Measurements from ENCODE around the gene SHLD2. TPM values are rescaled to one million over a fixed set of nuclear protein-coding genes. Genes with fewer than 3 reads are reported as not detected.

SHLD2 gene
- total and polyA plus RNA-seq, 2 of the 13 experiments (the other 11 are each of a cell fraction or from before 2014, with no cell fraction given), result 25.7 to 53.7 TPM

DNA sequence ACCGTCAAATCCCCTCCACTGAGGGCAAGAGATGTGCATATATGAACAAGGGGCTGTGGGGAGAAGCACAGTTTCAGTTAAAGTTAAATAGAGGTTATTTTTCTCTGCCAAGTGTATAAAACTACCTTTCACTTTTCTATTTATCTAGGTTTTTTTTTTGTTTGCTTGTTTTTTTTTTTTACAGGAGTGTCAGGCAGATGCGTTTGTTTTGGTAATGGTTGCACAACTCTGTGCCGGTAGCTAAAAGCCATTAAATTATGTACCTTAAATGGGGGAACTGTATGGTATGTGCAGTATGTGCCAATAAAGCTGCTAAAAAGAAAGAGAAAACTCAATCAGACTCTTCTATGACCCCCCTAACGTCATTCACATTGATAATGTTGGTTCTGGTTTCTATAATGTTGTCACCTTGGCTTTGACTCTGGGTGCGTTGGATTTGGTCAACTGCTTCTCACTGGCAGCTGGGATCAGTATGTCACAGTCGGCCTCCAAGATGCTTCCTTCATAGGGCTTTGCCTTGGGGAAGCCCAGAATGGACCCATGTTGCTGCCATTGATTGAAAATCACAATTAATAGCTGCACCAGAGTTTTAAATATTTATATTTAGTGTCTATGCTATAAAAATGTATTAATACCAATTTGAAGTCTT lies 34.6 kb upstream of the SHLD2 start (continued):
- TF ChIP-seq NKX3-1 (CRISPR knock-in tag; IDR thresholded peaks at IDR 0.05) (no peak), SIX4 (CRISPR knock-in tag; IDR thresholded peaks at IDR 0.05) (no peak), ZNF678 (CRISPR knock-in tag; IDR thresholded peaks at IDR 0.05) (no peak), FOXA1 (IDR thresholded peaks at IDR 0.05) (no peak), FOXA1 (CRISPR knock-in tag; IDR thresholded peaks at IDR 0.05) (no peak), HHEX (CRISPR knock-in tag; IDR thresholded peaks at IDR 0.05) (no peak), POLR2AphosphoS5 (IDR thresholded peaks at IDR 0.05; ENCODE audit: low read depth, low read length) (0 out of 2 replicates have a peak, but pooled peaks have one; percentile 14), MTA3 (CRISPR knock-in tag; IDR thresholded peaks at IDR 0.05) (no peak)
- TF ChIP-seq, protein P1, sequence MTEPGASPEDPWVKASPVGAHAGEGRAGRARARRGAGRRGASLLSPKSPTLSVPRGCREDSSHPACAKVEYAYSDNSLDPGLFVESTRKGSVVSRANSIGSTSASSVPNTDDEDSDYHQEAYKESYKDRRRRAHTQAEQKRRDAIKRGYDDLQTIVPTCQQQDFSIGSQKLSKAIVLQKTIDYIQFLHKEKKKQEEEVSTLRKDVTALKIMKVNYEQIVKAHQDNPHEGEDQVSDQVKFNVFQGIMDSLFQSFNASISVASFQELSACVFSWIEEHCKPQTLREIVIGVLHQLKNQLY (CRISPR knock-in tag; IDR thresholded peaks at IDR 0.05), result no peak
- TF ChIP-seq, protein P2, sequence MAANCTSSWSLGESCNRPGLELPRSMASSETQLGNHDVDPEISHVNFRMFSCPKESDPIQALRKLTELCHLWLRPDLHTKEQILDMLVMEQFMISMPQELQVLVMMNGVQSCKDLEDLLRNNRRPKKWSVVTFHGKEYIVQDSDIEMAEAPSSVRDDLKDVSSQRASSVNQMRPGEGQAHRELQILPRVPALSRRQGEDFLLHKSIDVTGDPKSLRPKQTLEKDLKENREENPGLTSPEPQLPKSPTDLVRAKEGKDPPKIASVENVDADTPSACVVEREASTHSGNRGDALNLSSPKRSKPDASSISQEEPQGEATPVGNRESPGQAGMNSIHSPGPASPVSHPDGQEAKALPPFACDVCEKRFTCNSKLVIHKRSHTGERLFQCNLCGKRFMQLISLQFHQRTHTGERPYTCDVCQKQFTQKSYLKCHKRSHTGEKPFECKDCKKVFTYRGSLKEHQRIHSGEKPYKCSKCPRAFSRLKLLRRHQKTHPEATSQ (CRISPR knock-in tag; IDR thresholded peaks at IDR 0.05; ENCODE audit: borderline replicate concordance), result no peak
- TF ChIP-seq, protein P3, sequence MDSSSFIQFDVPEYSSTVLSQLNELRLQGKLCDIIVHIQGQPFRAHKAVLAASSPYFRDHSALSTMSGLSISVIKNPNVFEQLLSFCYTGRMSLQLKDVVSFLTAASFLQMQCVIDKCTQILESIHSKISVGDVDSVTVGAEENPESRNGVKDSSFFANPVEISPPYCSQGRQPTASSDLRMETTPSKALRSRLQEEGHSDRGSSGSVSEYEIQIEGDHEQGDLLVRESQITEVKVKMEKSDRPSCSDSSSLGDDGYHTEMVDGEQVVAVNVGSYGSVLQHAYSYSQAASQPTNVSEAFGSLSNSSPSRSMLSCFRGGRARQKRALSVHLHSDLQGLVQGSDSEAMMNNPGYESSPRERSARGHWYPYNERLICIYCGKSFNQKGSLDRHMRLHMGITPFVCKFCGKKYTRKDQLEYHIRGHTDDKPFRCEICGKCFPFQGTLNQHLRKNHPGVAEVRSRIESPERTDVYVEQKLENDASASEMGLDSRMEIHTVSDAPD (CRISPR knock-in tag; IDR thresholded peaks at IDR 0.05), result no peak

DNA sequence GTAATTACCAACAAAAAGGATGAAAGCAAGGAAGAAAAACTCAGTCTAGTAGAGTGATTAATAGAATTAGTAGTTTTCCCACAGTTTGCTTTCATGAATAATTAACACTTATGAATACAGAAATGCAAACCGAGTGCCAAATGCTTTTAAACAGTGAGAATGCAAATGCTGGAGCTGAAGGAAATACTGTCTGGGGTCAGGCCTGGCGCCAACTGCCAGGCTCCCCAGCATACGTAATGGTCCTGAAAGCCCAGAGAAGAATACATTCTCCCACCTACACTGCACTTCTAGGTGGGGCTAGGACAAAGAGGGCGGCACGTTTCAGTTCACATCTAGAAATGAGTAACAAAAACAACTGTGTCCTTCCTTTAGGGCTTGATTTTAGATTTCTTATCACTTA lies 30.4 kb upstream of the SHLD2 start:
- BruUV-seq (replicated peaks), result no TSS peak
- FAIRE-seq (no peak), ATAC-seq (no peak), DNase-seq (ENCODE audit: low spot score) (no peak)
- intact Hi-C loops (cut with micrococcal nuclease; ENCODE audit: unreplicated experiment), result no loop called here
- WGBS (ENCODE audit: low lambda C conversion rate), result 88% methylated on average over 5 of the region's 5 CpGs
- in situ Hi-C loops (cut with HindIII; ENCODE audit: extremely low pct_ligation_motif_present, low pct_unique_long_range_greater_than_20kb), result no loop called here
- Histone ChIP-seq H3K27ac (ENCODE audit: extremely low read length, insufficient read depth, low read length) (peak overlapping the region; percentile 12), H4K20me1 (ENCODE audit: insufficient read depth, low read length) (peaks cover 7% of the 10 kb centered on the region; the same call in 1 of the 2 replicates), H3K4me3 (replicated peaks in 1 of 3; ENCODE audit: insufficient read depth in 1 of 3, low read depth in 2 of 3, low read length in 3 of 3) (no peak overlapping the region), H3K79me2 (ENCODE audit: insufficient read depth, low read length) (peaks cover 3% of the 10 kb centered on the region), H3K27me3 (ENCODE audit: control insufficient read depth in 1 of 2, insufficient read depth in 2 of 2, low read length in 2 of 2) (no peaks in the 10 kb centered on the region), H3K4me2 (ENCODE audit: low read depth, low read length) (no peak overlapping the region), H3K9me3 (ENCODE audit: low read length) (no peaks in the 10 kb centered on the region), H3K9ac (ENCODE audit: insufficient read depth, low read depth, low read length) (no peak overlapping the region), H3K36me3 (replicated peaks in 1 of 2; ENCODE audit: control insufficient read depth in 1 of 2, insufficient read depth in 2 of 2, low read length in 2 of 2) (peaks cover 19 to 87% of the 10 kb centered on the region in 2 experiments), H3K4me1 (ENCODE audit: insufficient read depth, low read length) (peaks cover 52% of the 10 kb centered on the region), H2AFZ (ENCODE audit: low read length) (no peak overlapping the region)
- ChIA-PET POLR2A (no interaction called here), CTCF (ENCODE audit: low intra/inter-chr PET ratio, low total read pairs) (no interaction called here)
- TF ChIP-seq, protein P4, sequence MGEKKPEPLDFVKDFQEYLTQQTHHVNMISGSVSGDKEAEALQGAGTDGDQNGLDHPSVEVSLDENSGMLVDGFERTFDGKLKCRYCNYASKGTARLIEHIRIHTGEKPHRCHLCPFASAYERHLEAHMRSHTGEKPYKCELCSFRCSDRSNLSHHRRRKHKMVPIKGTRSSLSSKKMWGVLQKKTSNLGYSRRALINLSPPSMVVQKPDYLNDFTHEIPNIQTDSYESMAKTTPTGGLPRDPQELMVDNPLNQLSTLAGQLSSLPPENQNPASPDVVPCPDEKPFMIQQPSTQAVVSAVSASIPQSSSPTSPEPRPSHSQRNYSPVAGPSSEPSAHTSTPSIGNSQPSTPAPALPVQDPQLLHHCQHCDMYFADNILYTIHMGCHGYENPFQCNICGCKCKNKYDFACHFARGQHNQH (CRISPR knock-in tag; IDR thresholded peaks at IDR 0.05), result no peak
- TF ChIP-seq RBFOX2 (IDR thresholded peaks at IDR 0.05; ENCODE audit: low read depth, low read length), result no peak
- TF ChIP-seq SSRP1 (CRISPR knock-in tag; IDR thresholded peaks at IDR 0.05), result no peak
- TF ChIP-seq, protein P5, sequence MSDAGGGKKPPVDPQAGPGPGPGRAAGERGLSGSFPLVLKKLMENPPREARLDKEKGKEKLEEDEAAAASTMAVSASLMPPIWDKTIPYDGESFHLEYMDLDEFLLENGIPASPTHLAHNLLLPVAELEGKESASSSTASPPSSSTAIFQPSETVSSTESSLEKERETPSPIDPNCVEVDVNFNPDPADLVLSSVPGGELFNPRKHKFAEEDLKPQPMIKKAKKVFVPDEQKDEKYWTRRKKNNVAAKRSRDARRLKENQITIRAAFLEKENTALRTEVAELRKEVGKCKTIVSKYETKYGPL (CRISPR knock-in tag; IDR thresholded peaks at IDR 0.05), result no peak
